ENCODE results near the gene SELENON.

The SELENON gene

GRCh38 chr1:25799935-25800702, at the start of gene SELENON:
Gene SELENON, plus strand, starts transcription at chr1:25800193. Its CDS starts 38 bp downstream, at chr1:25800231.
- DNase-seq (ENCODE audit: low spot score): peak; percentile 13

GRCh38 chr1:25750923-25751605, 48.9 kb upstream of the SELENON start:
- DNase-seq (ENCODE audit: low spot score): no peak

- peak; percentile 7 for DNase-seq (ENCODE audit: low spot score)
Measured at GRCh38 chr1:25754470-25755181, 45.4 kb upstream of the SELENON start.

GRCh38 chr1:25755475-25756125, 44.4 kb upstream of the SELENON start:
- no peak for DNase-seq (ENCODE audit: low spot score)

- DNase-seq (ENCODE audit: low spot score): no peak
Measured at GRCh38 chr1:25756215-25756614, 43.8 kb upstream of the SELENON start.

GRCh38 chr1:25757151-25757845, 42.7 kb upstream of the SELENON start:
- DNase-seq (ENCODE audit: low spot score): no peak

- no peak for DNase-seq (ENCODE audit: low spot score)
Measured at GRCh38 chr1:25757846-25758185, 42.2 kb upstream of the SELENON start.

- DNase-seq (ENCODE audit: low spot score): no peak
Measured at GRCh38 chr1:25758466-25759070, 41.4 kb upstream of the SELENON start.

- DNase-seq (ENCODE audit: low spot score): no peak
Measured at GRCh38 chr1:25760122-25760719, 39.8 kb upstream of the SELENON start.

- no peak for DNase-seq (ENCODE audit: low spot score)
Measured at GRCh38 chr1:25760871-25761270, 39.1 kb upstream of the SELENON start.

GRCh38 chr1:25763493-25763892, 36.5 kb upstream of the SELENON start:
- DNase-seq (ENCODE audit: low spot score): no peak

- no peak for DNase-seq (ENCODE audit: low spot score)
Measured at GRCh38 chr1:25765136-25765922, 34.7 kb upstream of the SELENON start.

GRCh38 chr1:25765923-25766589, 33.9 kb upstream of the SELENON start:
- no peak for DNase-seq (ENCODE audit: low spot score)

- no peak for DNase-seq (ENCODE audit: low spot score)
Measured at GRCh38 chr1:25766721-25767436, 33.1 kb upstream of the SELENON start.

GRCh38 chr1:25767437-25767770, 32.6 kb upstream of the SELENON start:
- no peak for DNase-seq (ENCODE audit: low spot score)

GRCh38 chr1:25768999-25769398, 31.0 kb upstream of the SELENON start:
- DNase-seq (ENCODE audit: low spot score): no peak

- DNase-seq (ENCODE audit: low spot score): no peak
Measured at GRCh38 chr1:25769625-25770383, 30.2 kb upstream of the SELENON start.

- no peak for DNase-seq (ENCODE audit: low spot score)
Measured at GRCh38 chr1:25770541-25771220, 29.3 kb upstream of the SELENON start.
